ENCODE results near the gene WDR45B.

Gene WDR45B

GRCh38 chr17:82667668-82668000 is 19.4 kb upstream of the WDR45B start:
- TF ChIP-seq GATA2 (IDR thresholded peaks at IDR 0.05; ENCODE audit: low read depth, low read length) (no peak), GATA3 (IDR thresholded peaks at IDR 0.05; ENCODE audit: low read depth, low read length) (no peak)

GRCh38 chr17:82666931-82667667 is 18.9 kb upstream of the WDR45B start:
- no peak for TF ChIP-seq GATA2 (IDR thresholded peaks at IDR 0.05; ENCODE audit: low read depth, low read length)
- no peak for TF ChIP-seq GATA3 (IDR thresholded peaks at IDR 0.05; ENCODE audit: low read depth, low read length)

GRCh38 chr17:82665891-82666290 is 17.6 kb upstream of the WDR45B start:
- no peak for TF ChIP-seq GATA2 (IDR thresholded peaks at IDR 0.05; ENCODE audit: low read depth, low read length)
- TF ChIP-seq GATA3 (IDR thresholded peaks at IDR 0.05; ENCODE audit: low read depth, low read length): no peak

- TF ChIP-seq GATA2 (IDR thresholded peaks at IDR 0.05; ENCODE audit: low read depth, low read length): no peak
- TF ChIP-seq GATA3 (IDR thresholded peaks at IDR 0.05; ENCODE audit: low read depth, low read length): no peak
Measured at GRCh38 chr17:82665217-82665616, 17.0 kb upstream of the WDR45B start.

GRCh38 chr17:82664701-82665182 is 16.5 kb upstream of the WDR45B start:
- TF ChIP-seq GATA2 (IDR thresholded peaks at IDR 0.05; ENCODE audit: low read depth, low read length) (no peak), GATA3 (IDR thresholded peaks at IDR 0.05; ENCODE audit: low read depth, low read length) (no peak)

GRCh38 chr17:82664276-82664575 is 16.0 kb upstream of the WDR45B start:
- TF ChIP-seq GATA2 (IDR thresholded peaks at IDR 0.05; ENCODE audit: low read depth, low read length): no peak
- no peak for TF ChIP-seq GATA3 (IDR thresholded peaks at IDR 0.05; ENCODE audit: low read depth, low read length)

- TF ChIP-seq GATA2 (IDR thresholded peaks at IDR 0.05; ENCODE audit: low read depth, low read length): no peak
- no peak for TF ChIP-seq GATA3 (IDR thresholded peaks at IDR 0.05; ENCODE audit: low read depth, low read length)
Measured at GRCh38 chr17:82663381-82664275, 15.4 kb upstream of the WDR45B start.

GRCh38 chr17:82662711-82663261 is 14.5 kb upstream of the WDR45B start:
- TF ChIP-seq GATA3 (IDR thresholded peaks at IDR 0.05; ENCODE audit: low read depth, low read length) (no peak), GATA2 (IDR thresholded peaks at IDR 0.05; ENCODE audit: low read depth, low read length) (no peak)

- no peak for TF ChIP-seq GATA2 (IDR thresholded peaks at IDR 0.05; ENCODE audit: low read depth, low read length)
- no peak for TF ChIP-seq GATA3 (IDR thresholded peaks at IDR 0.05; ENCODE audit: low read depth, low read length)
Measured at GRCh38 chr17:82661717-82662683, 13.8 kb upstream of the WDR45B start.

GRCh38 chr17:82659886-82660285 is 11.6 kb upstream of the WDR45B start:
- no peak for TF ChIP-seq GATA3 (IDR thresholded peaks at IDR 0.05; ENCODE audit: low read depth, low read length)
- no peak for TF ChIP-seq GATA2 (IDR thresholded peaks at IDR 0.05; ENCODE audit: low read depth, low read length)

- no peak for TF ChIP-seq GATA3 (IDR thresholded peaks at IDR 0.05; ENCODE audit: low read depth, low read length)
- no peak for TF ChIP-seq GATA2 (IDR thresholded peaks at IDR 0.05; ENCODE audit: low read depth, low read length)
Measured at GRCh38 chr17:82658796-82659452, 10.7 kb upstream of the WDR45B start.

- TF ChIP-seq GATA2 (IDR thresholded peaks at IDR 0.05; ENCODE audit: low read depth, low read length) (no peak), GATA3 (IDR thresholded peaks at IDR 0.05; ENCODE audit: low read depth, low read length) (no peak)
Measured at GRCh38 chr17:82658331-82658730, 10.1 kb upstream of the WDR45B start.

GRCh38 chr17:82657926-82658325 is 9.7 kb upstream of the WDR45B start:
- TF ChIP-seq GATA3 (IDR thresholded peaks at IDR 0.05; ENCODE audit: low read depth, low read length): no peak
